SK-N-SH (cell line): ENCODE measurements around the gene RBMS3. TPM values are rescaled to one million over a fixed set of nuclear protein-coding genes. Genes with fewer than 3 reads are reported as not detected.
A peak's percentile ranks its signal among the peaks of the same experiment; 100 is the strongest.

Source experiments
- CTCF ChIA-PET: fragments of 300-600, 350-600 bp; formaldehyde crosslinking; extraction: SDS; loops from one replicate; lab custom pipeline; 2021; lab: Yijun Ruan, JAX
- POLR2A ChIA-PET: fragments of 350-600 bp; sonication (Branson Sonifier 250); formaldehyde crosslinking; extraction: SDS; loops from one replicate; lab custom pipeline; 2020; ENCODE audit warnings: antibody characterized with exemption, inconsistent platforms; lab: Yijun Ruan, JAX
- DNase-seq: peaks from one replicate; pipeline ENCODE4 v3.0.0; 2012
- H2AFZ ChIP-seq: fragments of 200-600 bp; sonication (generic); 2 replicates; pipeline ENCODE4 v1.8.1; 2016; ENCODE audit warnings: antibody characterized with exemption, mild to moderate bottlenecking, low read depth
- H3F3A ChIP-seq: fragments of 200-600 bp; sonication (generic); replicated peaks from 2 replicates; pipeline ENCODE3; 2016; ENCODE audit warnings: antibody characterized with exemption, mild to moderate bottlenecking; ENCODE audit not compliant: insufficient read depth
- H3K27ac ChIP-seq, 2 experiments: fragments of 200-500 bp in 1 of 2; fragments of 200-600 bp in 1 of 2; sonication (Bioruptor generic) in 1 of 2; sonication (generic), shearing (Covaris generic) in 1 of 2; 2 replicates each; pipeline versions ENCODE4 v1.5.1 to v1.6.1; 2014 to 2016; ENCODE audit warnings: low read depth in 2 of 2, inconsistent platforms in 1 of 2, low read length in 1 of 2, mild to moderate bottlenecking in 1 of 2, mixed read lengths in 1 of 2
- H3K27me3 ChIP-seq: fragments of 200-600 bp; sonication (generic), shearing (Covaris generic); 2 replicates; pipeline ENCODE4 v1.6.1; 2016; ENCODE audit warnings: mixed run types; ENCODE audit not compliant: insufficient read depth
- H3K36me3 ChIP-seq, 2 experiments: fragments of 200-500 bp in 1 of 2; fragments of 200-600 bp in 1 of 2; sonication (Bioruptor generic) in 1 of 2; sonication (generic) in 1 of 2; replicated peaks in 1 of 2; 2 replicates each; pipeline versions ENCODE3 to v1.5.1; 2014 to 2016; ENCODE audit warnings: low read length in 1 of 2, mild to moderate bottlenecking in 1 of 2; ENCODE audit not compliant: insufficient read depth in 2 of 2, control insufficient read depth in 1 of 2
- H3K4me1 ChIP-seq, 2 experiments: fragments of 200-500 bp in 1 of 2; fragments of 200-600 bp in 1 of 2; sonication (Bioruptor generic) in 1 of 2; sonication (generic), shearing (Covaris generic) in 1 of 2; 2 replicates each; pipeline versions ENCODE4 v1.5.1 to v1.6.1; 2014 to 2016; ENCODE audit warnings: low read depth in 1 of 2, low read length in 1 of 2, mixed run types in 1 of 2; ENCODE audit not compliant: insufficient read depth in 2 of 2, control insufficient read depth in 1 of 2
- H3K4me2 ChIP-seq: fragments of 200-600 bp; sonication (generic), shearing (Covaris generic); 2 replicates; pipeline ENCODE4 v1.6.1; 2017; ENCODE audit warnings: mixed run types
- H3K4me3 ChIP-seq, 2 experiments: fragments of 200-500 bp in 1 of 2; fragments of 200-600 bp in 1 of 2; sonication (Bioruptor generic) in 1 of 2; sonication (generic), shearing (Covaris generic) in 1 of 2; 2 replicates each; pipeline versions ENCODE4 v1.5.1 to v1.8.1; 2014 to 2016; ENCODE audit warnings: low read depth in 2 of 2, inconsistent platforms in 1 of 2, low read length in 1 of 2, mild to moderate bottlenecking in 1 of 2, mixed read lengths in 1 of 2, moderate library complexity in 1 of 2
- H3K79me2 ChIP-seq: fragments of 200-600 bp; sonication (generic); 2 replicates; pipeline ENCODE4 v1.8.1; 2017; ENCODE audit warnings: mild to moderate bottlenecking; ENCODE audit not compliant: insufficient read depth
- H3K9ac ChIP-seq: fragments of 200-600 bp; sonication (generic); 2 replicates; pipeline ENCODE4 v1.6.1; 2017; ENCODE audit warnings: mixed run types
- H3K9me2 ChIP-seq: fragments of 200-600 bp; sonication (generic); 2 replicates; pipeline ENCODE4 v1.6.1; 2017; ENCODE audit warnings: mixed run types
- H3K9me3 ChIP-seq: fragments of 200-600 bp; sonication (generic); 2 replicates; pipeline ENCODE4 v1.6.1; 2017; ENCODE audit warnings: mixed run types, mild to moderate bottlenecking, moderate library complexity
- H4K20me1 ChIP-seq: fragments of 200-600 bp; sonication (generic); 2 replicates; pipeline ENCODE4 v1.6.1; 2017; ENCODE audit warnings: mild to moderate bottlenecking, mixed run types; ENCODE audit not compliant: insufficient read depth
- CHD2 ChIP-seq: fragments of 150-350 bp; IDR thresholded peaks from 2 replicates; pipeline ENCODE4 v1.6.1; 2018; ENCODE audit warnings: low read length; ENCODE audit not compliant: partially characterized antibody
- ELF1 ChIP-seq: IDR thresholded peaks from 2 replicates; pipeline ENCODE4 v1.4.0; 2012
- EP300 ChIP-seq, 2 experiments: IDR thresholded peaks; 2 replicates each; pipeline versions ENCODE4 v1.4.0 to v1.6.1; 2012; ENCODE audit warnings: borderline replicate concordance in 1 of 2, low read depth in 1 of 2, low read length in 1 of 2
- EZH2phosphoT487 ChIP-seq: fragments of 200-600 bp; sonication (generic); IDR thresholded peaks from 2 replicates; pipeline ENCODE4 v1.6.1; 2017; ENCODE audit warnings: low read depth, mixed run types, mild to moderate bottlenecking, antibody characterized with exemption, moderate library complexity, borderline replicate concordance
- FOSL2 ChIP-seq: IDR thresholded peaks from 2 replicates; pipeline ENCODE4 v1.4.0; 2012; ENCODE audit warnings: low read depth, mild to moderate bottlenecking, moderate library complexity, borderline replicate concordance
- FOXJ3 ChIP-seq: sonication (generic); formaldehyde crosslinking; IDR thresholded peaks from 2 replicates; pipeline ENCODE4 v1.5.1; 2020; ENCODE audit warnings: mild to moderate bottlenecking, missing genetic modification reagents
- FOXM1 ChIP-seq: IDR thresholded peaks from 2 replicates; pipeline ENCODE4 v1.4.0; 2012; ENCODE audit warnings: low read depth, mild to moderate bottlenecking
- GABPA ChIP-seq: IDR thresholded peaks from 2 replicates; pipeline ENCODE4 v1.4.0; 2012; ENCODE audit warnings: low read depth, mild to moderate bottlenecking
- JUND ChIP-seq: IDR thresholded peaks from 2 replicates; pipeline ENCODE4 v1.4.0; 2012
- MEF2A ChIP-seq: IDR thresholded peaks from 2 replicates; pipeline ENCODE4 v1.4.0; 2012; ENCODE audit warnings: low read depth, borderline replicate concordance
- MXI1 ChIP-seq: IDR thresholded peaks from 2 replicates; pipeline ENCODE4 v1.6.1; 2012; ENCODE audit warnings: mild to moderate bottlenecking, low read depth, low read length, improper control_type of control experiment
- POLR2AphosphoS5 ChIP-seq: IDR thresholded peaks from 2 replicates; pipeline ENCODE4 v1.6.1; 2012; ENCODE audit warnings: low read depth, low read length
- RAD21 ChIP-seq: IDR thresholded peaks from 2 replicates; pipeline ENCODE4 v1.6.1; 2012; ENCODE audit warnings: mild to moderate bottlenecking, low read length
- RCOR1 ChIP-seq: fragments of 150-350 bp; IDR thresholded peaks from 2 replicates; pipeline ENCODE4 v1.6.1; 2017; ENCODE audit warnings: antibody characterized with exemption, low read length
- RFX5 ChIP-seq: IDR thresholded peaks from 2 replicates; pipeline ENCODE4 v1.6.1; 2012; ENCODE audit warnings: mild to moderate bottlenecking, improper control_type of control experiment, low read length
- TAF1 ChIP-seq: IDR thresholded peaks from 2 replicates; pipeline ENCODE4 v1.6.1; 2012; ENCODE audit warnings: low read depth, mild to moderate bottlenecking, low read length, moderate library complexity, borderline replicate concordance
- TCF12 ChIP-seq: IDR thresholded peaks from 2 replicates; pipeline ENCODE4 v1.4.0; 2012
- TEAD4 ChIP-seq: IDR thresholded peaks from 2 replicates; pipeline ENCODE4 v1.4.0; 2012; ENCODE audit warnings: mild to moderate bottlenecking, borderline replicate concordance; ENCODE audit not compliant: insufficient read depth
- YY1 ChIP-seq: IDR thresholded peaks from 2 replicates; pipeline ENCODE4 v1.4.0; 2012; ENCODE audit warnings: low read depth, mild to moderate bottlenecking
- WGBS: methylation state at CpG from one replicate; pipeline ENCODE4 v1.1.6; 2017; ENCODE audit warnings: low lambda C conversion rate; 5-methylcytosine and 5-hydroxymethylcytosine counted together
- polyA plus RNA-seq, 3 experiments: library from polyadenylated mRNA; depleted of rRNA; stranded (reverse); fragments of >200 nt; gene quantifications; 2 replicates each; pipeline ENCODE4 v1.2.3, GENCODE V29; 2012
- TF ChIP-seq, protein P1 (sequence below): IDR thresholded peaks from 2 replicates; pipeline ENCODE4 v1.6.1; 2012; ENCODE audit warnings: mild to moderate bottlenecking, low read depth, low read length, moderate library complexity
- TF ChIP-seq, protein P2 (sequence below): fragments of 150-350 bp; IDR thresholded peaks from 2 replicates; pipeline ENCODE4 v1.6.1; 2016; ENCODE audit warnings: mild to moderate bottlenecking, low read depth, low read length
- TF ChIP-seq, protein P3 (sequence below): fragments of 150-350 bp; IDR thresholded peaks from 2 replicates; pipeline ENCODE4 v1.6.1; 2017; ENCODE audit warnings: antibody characterized with exemption, low read length, low read depth, borderline replicate concordance
- TF ChIP-seq, protein P4 (sequence below): fragments of 200-600 bp; sonication (generic); IDR thresholded peaks from 2 replicates; pipeline ENCODE4 v1.6.1; 2017; ENCODE audit warnings: antibody characterized with exemption, mild to moderate bottlenecking, moderate library complexity
- TF ChIP-seq, protein P5 (sequence below): IDR thresholded peaks from 2 replicates; pipeline ENCODE4 v1.4.0; 2012; ENCODE audit warnings: low read depth

RBMS3 gene
- 8.2 and 9.9 TPM in 2 replicates for polyA plus RNA-seq (2012; rRNA removed)
- 6.5 and 8.0 TPM in 2 replicates for polyA plus RNA-seq (2012; cell fraction: cytosol; rRNA removed)
- 15.1 and 25.1 TPM in 2 replicates for polyA plus RNA-seq (2012; cell fraction: nucleus; rRNA removed)

DNA sequence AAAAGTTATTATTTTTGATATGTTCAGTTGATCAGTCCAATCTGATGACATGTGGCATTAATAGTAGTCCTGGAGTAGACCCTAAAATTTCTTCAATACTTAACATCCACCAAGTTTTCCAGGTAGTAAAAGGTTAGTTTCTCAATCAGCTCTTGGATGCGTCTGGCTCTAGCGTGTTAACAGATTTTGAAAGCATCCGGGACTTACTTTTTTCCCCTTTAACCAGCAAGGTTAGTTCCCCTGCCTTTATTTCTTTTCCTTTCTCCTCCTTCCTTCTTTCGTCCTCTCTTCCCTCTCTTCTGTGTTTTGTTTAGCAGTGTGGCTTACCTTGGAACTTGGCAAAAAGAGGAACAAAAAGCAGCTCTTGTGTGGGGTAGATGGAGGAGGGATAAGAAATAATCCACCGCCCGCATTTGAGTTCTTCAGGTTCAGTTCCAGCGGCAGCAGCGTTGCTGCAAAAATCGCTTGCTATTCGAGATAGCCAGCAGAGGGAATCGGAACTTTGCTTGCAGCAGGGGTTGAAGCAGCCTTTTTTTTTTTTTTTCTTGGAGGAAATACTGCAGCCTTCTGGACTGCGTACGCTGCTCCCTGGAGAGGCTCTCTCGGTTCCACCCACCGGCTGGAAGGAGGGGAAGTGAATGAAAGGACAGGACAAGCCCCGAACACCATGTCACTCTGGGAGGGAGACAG lies at the start of gene RBMS3:
Gene RBMS3, plus strand, starts transcription at position 668 of the 690 bp plus-strand sequence.
- H3K9ac ChIP-seq, result peak within 1 kb of the TSS; percentile 95
- H2AFZ ChIP-seq, result peak within 1 kb of the TSS; percentile 90
- H3K9me2 ChIP-seq, result no peaks in the 10 kb centered on the region
- peak within 1 kb of the TSS; percentile 72 to 83 for H3K4me3 ChIP-seq
- ChIA-PET POLR2A (interaction anchor here (0.7 to 2.6 kb wide), 11 partner anchors 30 to 475 kb away, joined by 3 to 15 read pairs (median 6); no protein-coding TSS in a partner anchor), CTCF (interaction anchor here (0.7 to 3.5 kb wide), 17 partner anchors 30 to 542 kb away, joined by 3 to 35 read pairs (median 4); no protein-coding TSS in a partner anchor)
- H3K9me3 ChIP-seq, result no peaks in the 10 kb centered on the region
- H3K36me3 ChIP-seq, result no peaks in the 10 kb centered on the region
- H3K27me3 ChIP-seq, result no peaks in the 10 kb centered on the region
- peaks cover 56% of the 10 kb centered on the region for H3K79me2 ChIP-seq
- peak; percentile 58 for DNase-seq
- H3K4me2 ChIP-seq, result peak within 1 kb of the TSS; percentile 88
- no peaks in the 10 kb centered on the region for H4K20me1 ChIP-seq
- H3F3A ChIP-seq, result peaks cover 28% of the 10 kb centered on the region
- 1% methylated on average over 16 of the region's 16 CpGs for WGBS
- H3K4me1 ChIP-seq, result peaks cover 9 to 16% of the 10 kb centered on the region in 2 experiments; a peak in 3 of 4 replicates
- H3K27ac ChIP-seq, result peak within 1 kb of the TSS; percentile 95 to 96
- TF ChIP-seq MXI1, result peak; percentile 80
- TF ChIP-seq RCOR1, result peak; percentile 65; the same call in 1 of the 2 replicates
- TF ChIP-seq, protein P1, sequence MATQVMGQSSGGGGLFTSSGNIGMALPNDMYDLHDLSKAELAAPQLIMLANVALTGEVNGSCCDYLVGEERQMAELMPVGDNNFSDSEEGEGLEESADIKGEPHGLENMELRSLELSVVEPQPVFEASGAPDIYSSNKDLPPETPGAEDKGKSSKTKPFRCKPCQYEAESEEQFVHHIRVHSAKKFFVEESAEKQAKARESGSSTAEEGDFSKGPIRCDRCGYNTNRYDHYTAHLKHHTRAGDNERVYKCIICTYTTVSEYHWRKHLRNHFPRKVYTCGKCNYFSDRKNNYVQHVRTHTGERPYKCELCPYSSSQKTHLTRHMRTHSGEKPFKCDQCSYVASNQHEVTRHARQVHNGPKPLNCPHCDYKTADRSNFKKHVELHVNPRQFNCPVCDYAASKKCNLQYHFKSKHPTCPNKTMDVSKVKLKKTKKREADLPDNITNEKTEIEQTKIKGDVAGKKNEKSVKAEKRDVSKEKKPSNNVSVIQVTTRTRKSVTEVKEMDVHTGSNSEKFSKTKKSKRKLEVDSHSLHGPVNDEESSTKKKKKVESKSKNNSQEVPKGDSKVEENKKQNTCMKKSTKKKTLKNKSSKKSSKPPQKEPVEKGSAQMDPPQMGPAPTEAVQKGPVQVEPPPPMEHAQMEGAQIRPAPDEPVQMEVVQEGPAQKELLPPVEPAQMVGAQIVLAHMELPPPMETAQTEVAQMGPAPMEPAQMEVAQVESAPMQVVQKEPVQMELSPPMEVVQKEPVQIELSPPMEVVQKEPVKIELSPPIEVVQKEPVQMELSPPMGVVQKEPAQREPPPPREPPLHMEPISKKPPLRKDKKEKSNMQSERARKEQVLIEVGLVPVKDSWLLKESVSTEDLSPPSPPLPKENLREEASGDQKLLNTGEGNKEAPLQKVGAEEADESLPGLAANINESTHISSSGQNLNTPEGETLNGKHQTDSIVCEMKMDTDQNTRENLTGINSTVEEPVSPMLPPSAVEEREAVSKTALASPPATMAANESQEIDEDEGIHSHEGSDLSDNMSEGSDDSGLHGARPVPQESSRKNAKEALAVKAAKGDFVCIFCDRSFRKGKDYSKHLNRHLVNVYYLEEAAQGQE, result peak; percentile 38
- TF ChIP-seq YY1, result no peak; the same call in 1 of the 2 replicates
- TF ChIP-seq RFX5, result peak; percentile 40; the same call in 1 of the 2 replicates
- TF ChIP-seq TAF1, result peak; percentile 84; the same call in 1 of the 2 replicates
- TF ChIP-seq FOXM1, result no peak
- TF ChIP-seq JUND, result no peak
- peak; percentile 56; the same call in 1 of the 2 replicates for TF ChIP-seq POLR2AphosphoS5
- TF ChIP-seq EP300 (IDR thresholded peaks at IDR 0.05; ENCODE audit: borderline replicate concordance in 1 of 2, low read depth in 1 of 2, low read length in 1 of 2), result peak; percentile 43 to 54; a peak in 3 of 4 replicates
- peak; percentile 47 for TF ChIP-seq TCF12
- no peak for TF ChIP-seq GABPA
- TF ChIP-seq RAD21, result peak; percentile 74
- no peak for TF ChIP-seq FOSL2
- no peak for TF ChIP-seq TEAD4
- TF ChIP-seq, protein P2, sequence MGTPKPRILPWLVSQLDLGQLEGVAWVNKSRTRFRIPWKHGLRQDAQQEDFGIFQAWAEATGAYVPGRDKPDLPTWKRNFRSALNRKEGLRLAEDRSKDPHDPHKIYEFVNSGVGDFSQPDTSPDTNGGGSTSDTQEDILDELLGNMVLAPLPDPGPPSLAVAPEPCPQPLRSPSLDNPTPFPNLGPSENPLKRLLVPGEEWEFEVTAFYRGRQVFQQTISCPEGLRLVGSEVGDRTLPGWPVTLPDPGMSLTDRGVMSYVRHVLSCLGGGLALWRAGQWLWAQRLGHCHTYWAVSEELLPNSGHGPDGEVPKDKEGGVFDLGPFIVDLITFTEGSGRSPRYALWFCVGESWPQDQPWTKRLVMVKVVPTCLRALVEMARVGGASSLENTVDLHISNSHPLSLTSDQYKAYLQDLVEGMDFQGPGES, result no peak
- TF ChIP-seq, protein P3, sequence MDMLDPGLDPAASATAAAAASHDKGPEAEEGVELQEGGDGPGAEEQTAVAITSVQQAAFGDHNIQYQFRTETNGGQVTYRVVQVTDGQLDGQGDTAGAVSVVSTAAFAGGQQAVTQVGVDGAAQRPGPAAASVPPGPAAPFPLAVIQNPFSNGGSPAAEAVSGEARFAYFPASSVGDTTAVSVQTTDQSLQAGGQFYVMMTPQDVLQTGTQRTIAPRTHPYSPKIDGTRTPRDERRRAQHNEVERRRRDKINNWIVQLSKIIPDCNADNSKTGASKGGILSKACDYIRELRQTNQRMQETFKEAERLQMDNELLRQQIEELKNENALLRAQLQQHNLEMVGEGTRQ, result no peak
- peak; percentile 25 for TF ChIP-seq CHD2
- TF ChIP-seq FOXJ3 (CRISPR knock-in tag), result no peak
- TF ChIP-seq, protein P4, sequence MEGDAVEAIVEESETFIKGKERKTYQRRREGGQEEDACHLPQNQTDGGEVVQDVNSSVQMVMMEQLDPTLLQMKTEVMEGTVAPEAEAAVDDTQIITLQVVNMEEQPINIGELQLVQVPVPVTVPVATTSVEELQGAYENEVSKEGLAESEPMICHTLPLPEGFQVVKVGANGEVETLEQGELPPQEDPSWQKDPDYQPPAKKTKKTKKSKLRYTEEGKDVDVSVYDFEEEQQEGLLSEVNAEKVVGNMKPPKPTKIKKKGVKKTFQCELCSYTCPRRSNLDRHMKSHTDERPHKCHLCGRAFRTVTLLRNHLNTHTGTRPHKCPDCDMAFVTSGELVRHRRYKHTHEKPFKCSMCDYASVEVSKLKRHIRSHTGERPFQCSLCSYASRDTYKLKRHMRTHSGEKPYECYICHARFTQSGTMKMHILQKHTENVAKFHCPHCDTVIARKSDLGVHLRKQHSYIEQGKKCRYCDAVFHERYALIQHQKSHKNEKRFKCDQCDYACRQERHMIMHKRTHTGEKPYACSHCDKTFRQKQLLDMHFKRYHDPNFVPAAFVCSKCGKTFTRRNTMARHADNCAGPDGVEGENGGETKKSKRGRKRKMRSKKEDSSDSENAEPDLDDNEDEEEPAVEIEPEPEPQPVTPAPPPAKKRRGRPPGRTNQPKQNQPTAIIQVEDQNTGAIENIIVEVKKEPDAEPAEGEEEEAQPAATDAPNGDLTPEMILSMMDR, result peak; percentile 62
- TF ChIP-seq EZH2phosphoT487, result no peak
- no peak for TF ChIP-seq ELF1
- TF ChIP-seq, protein P5, sequence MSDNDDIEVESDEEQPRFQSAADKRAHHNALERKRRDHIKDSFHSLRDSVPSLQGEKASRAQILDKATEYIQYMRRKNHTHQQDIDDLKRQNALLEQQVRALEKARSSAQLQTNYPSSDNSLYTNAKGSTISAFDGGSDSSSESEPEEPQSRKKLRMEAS, result peak; percentile 37; the same call in 1 of the 2 replicates
- no peak for TF ChIP-seq MEF2A
